Ectodermal cell (in vitro differentiated cells): Measurements from ENCODE around the gene RAB27B.
"Not testable (repeated sequence)": the region's sequence is repeated elsewhere in the genome, so short reads cannot be mapped to it uniquely, and the experiment has no call there.

Source experiments
- H3K27ac ChIP-seq: 2 replicates; pipeline ENCODE4 v1.7.0; 2013; ENCODE audit warnings: mild to moderate bottlenecking, low read depth, low read length; ENCODE audit not compliant: insufficient read depth, poor library complexity, severe bottlenecking
- H3K27me3 ChIP-seq: 2 replicates; pipeline ENCODE4 v1.7.0; 2013; ENCODE audit warnings: mild to moderate bottlenecking, low read length; ENCODE audit not compliant: insufficient read depth, control insufficient read depth, poor library complexity, severe bottlenecking
- H3K36me3 ChIP-seq: one replicate; pipeline ENCODE4 v1.7.0; 2013; ENCODE audit warnings: low read length; ENCODE audit not compliant: control insufficient read depth, insufficient read depth
- H3K4me1 ChIP-seq: one replicate; pipeline ENCODE4 v1.7.0; 2013; ENCODE audit warnings: low read length; ENCODE audit not compliant: control insufficient read depth, insufficient read depth
- H3K4me3 ChIP-seq: 2 replicates; pipeline ENCODE4 v1.7.0; 2013; ENCODE audit warnings: low read depth, low read length, control low read depth; ENCODE audit not compliant: insufficient read depth
- H3K9me3 ChIP-seq: 2 replicates; pipeline ENCODE4 v1.7.0; 2013; ENCODE audit warnings: mild to moderate bottlenecking, low read length, moderate library complexity; ENCODE audit not compliant: control insufficient read depth
- whole genome bisulfite sequencing, 2 experiments: methylation state at CpG; one replicate each; pipeline ENCODE4 v1.1.7; 2013; ENCODE audit warnings: missing lambda C conversion rate in 2 of 2; 5-methylcytosine and 5-hydroxymethylcytosine counted together

Gene RAB27B

DNA sequence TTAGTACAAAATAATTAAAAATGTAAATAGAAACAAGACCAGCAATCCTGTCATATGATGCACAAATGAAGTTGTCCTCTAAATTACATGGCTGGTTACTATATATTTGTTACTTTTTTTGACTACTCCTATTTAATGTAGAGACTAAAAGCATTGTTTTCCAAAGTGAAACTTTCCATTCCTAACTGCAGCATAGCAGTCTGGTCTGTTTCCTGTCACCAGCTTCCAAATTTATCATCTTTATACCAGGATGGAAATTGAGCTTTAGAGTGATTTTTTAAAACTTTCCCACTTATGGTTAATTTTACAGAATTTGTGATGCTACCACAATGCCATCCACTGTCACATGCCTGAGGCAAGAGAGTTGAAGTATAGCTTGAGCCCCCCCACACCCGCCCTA is 33.5 kb upstream of the RAB27B start:
- H3K27ac ChIP-seq, result no peak overlapping the region
- no peaks in the 10 kb centered on the region for H3K36me3 ChIP-seq
- H3K4me1 ChIP-seq, result no peaks in the 10 kb centered on the region
- no peaks in the 10 kb centered on the region for H3K27me3 ChIP-seq
- WGBS, 2 experiments, result 94 to 100% methylated on average over 1 of the region's 1 CpG
- no peak overlapping the region for H3K4me3 ChIP-seq
- H3K9me3 ChIP-seq, result no peaks in the 10 kb centered on the region

- no peaks in the 10 kb centered on the region for H3K9me3 ChIP-seq
- H3K4me1 ChIP-seq, result no peaks in the 10 kb centered on the region
- no peaks in the 10 kb centered on the region for H3K36me3 ChIP-seq
- 92 to 99% methylated on average over 3 of the region's 3 CpGs for WGBS, 2 experiments
- H3K27me3 ChIP-seq, result no peaks in the 10 kb centered on the region
- H3K27ac ChIP-seq, result no peak overlapping the region
- no peak overlapping the region for H3K4me3 ChIP-seq
Observed at GRCh38 chr18:54798186-54798585, 30.1 kb upstream of the RAB27B start.

DNA sequence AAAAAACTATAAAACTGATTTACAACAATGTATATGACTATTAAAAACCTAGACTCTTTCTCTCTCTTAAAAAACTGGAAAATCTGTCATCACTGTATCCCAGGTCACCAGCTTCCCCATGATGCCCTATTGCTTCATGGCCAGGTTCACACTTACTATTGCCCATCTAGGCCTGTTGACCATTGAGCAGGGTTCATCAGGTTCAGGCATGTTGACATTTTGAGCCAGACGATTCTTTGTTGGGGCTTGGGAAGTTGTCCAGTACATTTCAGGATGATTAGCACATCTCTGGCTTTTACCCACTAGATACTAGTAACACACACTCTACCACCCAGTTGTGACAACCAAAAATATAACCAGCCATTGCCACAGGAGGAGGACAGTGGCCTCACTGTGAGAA is 26.9 kb upstream of the RAB27B start:
- 83 to 94% methylated on average over 1 of the region's 1 CpG for WGBS, 2 experiments
- Histone ChIP-seq H3K36me3 (no peaks in the 10 kb centered on the region), H3K4me1 (no peaks in the 10 kb centered on the region), H3K9me3 (no peaks in the 10 kb centered on the region), H3K27me3 (no peaks in the 10 kb centered on the region), H3K4me3 (no peak overlapping the region), H3K27ac (no peak overlapping the region)

GRCh38 chr18:54802178-54802577 is 26.1 kb upstream of the RAB27B start:
- Histone ChIP-seq H3K9me3 (no peaks in the 10 kb centered on the region), H3K36me3 (no peaks in the 10 kb centered on the region)

DNA sequence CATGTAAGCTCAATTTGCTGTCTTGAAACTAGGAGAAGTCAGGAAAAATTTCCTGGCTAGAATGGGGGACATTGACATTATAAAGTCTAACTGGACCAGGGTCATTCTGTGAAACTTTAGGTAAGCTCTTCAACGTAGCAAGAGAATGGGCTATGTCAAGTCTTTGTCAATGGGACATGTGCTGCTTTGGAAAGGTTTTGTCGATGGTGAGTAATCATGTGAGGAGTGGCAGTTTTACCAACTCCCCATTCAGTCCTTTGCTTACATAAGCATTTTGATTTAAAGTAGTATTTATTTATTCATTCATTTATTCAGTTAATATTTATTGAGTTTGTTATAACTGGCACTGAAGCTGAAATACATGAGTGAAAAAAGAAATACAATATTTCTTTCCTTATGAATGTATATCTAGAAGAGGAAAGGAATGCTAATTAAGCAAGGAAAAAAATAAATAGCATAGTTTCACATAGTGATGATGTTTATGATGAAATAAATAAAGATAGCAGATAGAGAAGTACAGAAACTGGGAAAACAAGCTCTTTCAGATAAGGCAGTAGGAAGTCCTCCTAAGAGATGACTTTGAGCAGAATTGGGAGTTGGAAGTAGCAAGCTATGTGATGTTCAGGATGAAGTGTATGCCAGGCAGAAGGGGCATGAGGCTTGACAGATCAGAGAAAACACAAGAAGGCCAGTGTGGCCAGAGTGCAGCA is 25.4 kb upstream of the RAB27B start:
- H3K4me3 ChIP-seq, result no peak overlapping the region
- no peaks in the 10 kb centered on the region for H3K27me3 ChIP-seq
- no peaks in the 10 kb centered on the region for H3K9me3 ChIP-seq
- H3K4me1 ChIP-seq, result no peaks in the 10 kb centered on the region
- no peak overlapping the region for H3K27ac ChIP-seq
- H3K36me3 ChIP-seq, result no peaks in the 10 kb centered on the region
- 91 to 95% methylated on average over 1 to 2 of the region's 2 CpGs for WGBS, 2 experiments

More at GRCh38 chr18:54802178-54802577, 26.1 kb upstream of the RAB27B start:
- Histone ChIP-seq H3K27ac (no peak overlapping the region), H3K27me3 (no peaks in the 10 kb centered on the region), H3K4me3 (no peak overlapping the region), H3K4me1 (no peaks in the 10 kb centered on the region)
- WGBS, 2 experiments, result 83 to 91% methylated on average over 2 of the region's 2 CpGs

- Histone ChIP-seq H3K36me3 (no peaks in the 10 kb centered on the region), H3K4me3 (no peak overlapping the region), H3K27ac (no peak overlapping the region), H3K9me3 (no peaks in the 10 kb centered on the region), H3K27me3 (no peaks in the 10 kb centered on the region), H3K4me1 (no peaks in the 10 kb centered on the region)
- 87 to 95% methylated on average over 2 to 3 of the region's 3 CpGs for WGBS, 2 experiments
Observed at GRCh38 chr18:54805571-54806334, 22.5 kb upstream of the RAB27B start.

DNA sequence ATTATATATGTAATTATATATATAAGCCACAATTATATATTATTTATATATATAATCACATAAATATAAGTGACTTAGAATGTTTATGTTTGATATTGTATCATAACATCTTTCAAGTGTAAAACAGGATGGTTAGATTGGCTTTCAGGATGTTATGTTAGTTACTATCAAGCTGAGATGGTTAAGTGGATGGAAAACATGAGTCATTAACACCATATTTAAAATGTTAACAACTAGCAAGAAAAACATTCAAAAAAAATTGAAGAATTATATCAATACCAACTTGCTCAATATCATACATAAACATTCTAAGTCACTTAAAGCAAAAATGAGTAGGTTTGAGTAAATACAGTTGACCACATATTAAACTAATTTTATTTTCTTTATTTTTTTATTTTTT is 21.8 kb upstream of the RAB27B start:
- no peaks in the 10 kb centered on the region for H3K27me3 ChIP-seq
- H3K9me3 ChIP-seq, result no peaks in the 10 kb centered on the region
- no peaks in the 10 kb centered on the region for H3K36me3 ChIP-seq
- H3K4me1 ChIP-seq, result no peaks in the 10 kb centered on the region
- no peak overlapping the region for H3K27ac ChIP-seq
- no peak overlapping the region for H3K4me3 ChIP-seq

DNA sequence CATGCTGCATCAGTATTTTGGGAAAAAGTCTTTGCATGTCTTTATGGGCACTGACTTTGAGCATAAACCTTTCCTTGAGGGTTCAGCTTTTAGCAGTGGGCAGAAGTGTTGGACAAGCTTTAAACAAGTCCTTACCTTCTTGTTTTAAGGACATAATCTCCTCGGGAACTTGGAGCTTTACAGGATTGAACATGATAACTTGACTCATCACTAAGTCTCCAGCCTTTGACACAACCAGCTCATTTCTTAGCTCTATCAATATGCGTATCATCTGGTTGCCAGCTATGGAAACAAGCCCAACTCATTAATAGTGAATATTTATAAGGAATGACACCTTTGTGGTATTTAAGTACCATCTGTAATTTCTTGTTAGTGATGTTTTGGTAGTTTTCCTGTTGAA is 21.0 kb upstream of the RAB27B start:
- H3K36me3 ChIP-seq, result no peaks in the 10 kb centered on the region
- H3K9me3 ChIP-seq, result no peaks in the 10 kb centered on the region
- H3K4me3 ChIP-seq, result no peak overlapping the region
- H3K27me3 ChIP-seq, result no peaks in the 10 kb centered on the region
- H3K4me1 ChIP-seq, result no peaks in the 10 kb centered on the region
- no peak overlapping the region for H3K27ac ChIP-seq
- 96 to 100% methylated on average over 1 to 2 of the region's 2 CpGs for WGBS, 2 experiments

- H3K4me3 ChIP-seq, H3K27me3 ChIP-seq, H3K27ac ChIP-seq, H3K4me1 ChIP-seq, H3K9me3 ChIP-seq, H3K36me3 ChIP-seq: not testable (repeated sequence)
- 90 to 97% methylated on average over 2 to 3 of the region's 5 CpGs for WGBS, 2 experiments
Observed at GRCh38 chr18:54810662-54811061, 17.6 kb upstream of the RAB27B start.

DNA sequence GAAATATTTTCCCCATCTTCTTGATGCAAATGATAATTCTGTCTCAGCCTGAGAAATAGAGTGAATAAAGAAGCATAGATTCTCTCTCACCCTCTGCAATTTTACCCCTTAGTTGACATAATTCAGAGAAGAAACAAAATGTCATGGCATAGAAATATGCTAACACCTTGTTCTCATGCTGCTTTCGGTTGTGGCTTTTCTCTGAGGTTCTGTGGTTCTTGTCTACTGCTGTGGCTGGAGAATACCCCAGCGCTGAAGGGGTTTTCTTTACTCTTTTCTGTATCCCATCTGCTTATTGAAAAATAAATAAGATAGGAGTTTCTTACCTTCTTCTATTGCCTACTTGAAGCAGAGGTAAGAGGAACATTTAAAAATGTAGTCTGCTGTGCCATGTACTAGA is 15.4 kb upstream of the RAB27B start:
- H3K27ac ChIP-seq, result no peak overlapping the region
- no peaks in the 10 kb centered on the region for H3K36me3 ChIP-seq
- no peaks in the 10 kb centered on the region for H3K4me1 ChIP-seq
- no peaks in the 10 kb centered on the region for H3K9me3 ChIP-seq
- H3K4me3 ChIP-seq, result no peak overlapping the region
- H3K27me3 ChIP-seq, result no peaks in the 10 kb centered on the region
- WGBS, 2 experiments, result 92 to 100% methylated on average over 1 of the region's 2 CpGs
